A172 (cell line): ENCODE measurements around the gene CT45A9. TPM values are rescaled to one million over a fixed set of nuclear protein-coding genes. Genes with fewer than 3 reads are reported as not detected.
"Not testable (repeated sequence)": the region's sequence is repeated elsewhere in the genome, so short reads cannot be mapped to it uniquely, and the experiment has no call there.

Experiments used
- DNase-seq: peaks from one replicate; pipeline ENCODE4 v3.0.0-alpha.2; 2015; ENCODE audit warnings: low spot score
- total RNA-seq: library from RNA; depleted of rRNA; stranded (reverse); fragments of >200 nt; shearing (Covaris generic); gene quantifications from 2 replicates; pipeline ENCODE4 v1.2.3, GENCODE V29; 2014; rRNA removed

The CT45A9 gene, protein sequence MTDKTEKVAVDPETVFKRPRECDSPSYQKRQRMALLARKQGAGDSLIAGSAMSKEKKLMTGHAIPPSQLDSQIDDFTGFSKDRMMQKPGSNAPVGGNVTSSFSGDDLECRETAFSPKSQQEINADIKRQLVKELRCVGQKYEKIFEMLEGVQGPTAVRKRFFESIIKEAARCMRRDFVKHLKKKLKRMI
- total RNA-seq: not detected in 2 replicates

DNA sequence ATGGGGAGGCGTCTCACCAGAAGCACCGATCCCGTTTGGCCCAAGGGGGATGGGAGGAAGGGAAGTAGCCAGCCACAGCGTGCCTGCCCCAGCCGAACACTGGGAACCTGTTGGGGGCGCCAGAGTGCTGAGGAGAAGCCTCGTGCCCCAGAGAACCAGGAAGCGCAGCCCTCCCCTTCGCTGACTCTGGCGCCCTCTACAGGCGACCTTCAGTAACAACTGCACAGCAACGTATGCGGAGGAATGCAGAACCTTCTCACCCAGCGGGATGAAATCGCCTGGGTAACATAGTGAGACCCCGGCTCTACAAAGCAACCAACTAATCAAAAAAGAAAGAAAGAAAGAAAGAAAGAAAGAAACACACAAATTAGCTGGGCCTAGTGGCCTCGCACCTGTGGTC lies at the start of gene CT45A9:
Gene CT45A9 (minus strand): TSS at position 101 of the 400 bp plus-strand sequence. CDS start 3,751 bp downstream, outside the sequence.
- not testable (repeated sequence) for DNase-seq

DNA sequence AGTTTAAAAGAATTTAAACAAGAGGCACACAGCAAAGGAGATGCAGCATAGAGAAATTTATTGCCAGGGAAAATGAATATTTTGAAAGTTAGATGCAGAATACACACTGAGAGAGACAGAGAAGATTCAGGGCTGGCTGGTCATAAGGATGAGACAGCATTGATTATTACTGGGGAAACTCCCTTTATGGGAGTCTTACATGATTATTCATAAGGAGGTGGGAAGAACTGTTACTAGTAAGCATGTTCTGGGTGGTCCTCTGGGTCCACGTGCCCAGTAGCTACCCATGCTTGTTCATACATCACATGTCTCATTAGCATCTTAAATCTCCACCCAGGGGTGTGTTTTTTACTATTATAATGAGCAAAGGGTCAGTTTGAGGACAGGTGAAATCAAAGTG lies 48.9 kb upstream of the CT45A9 start:
- not testable (repeated sequence) for DNase-seq

DNA sequence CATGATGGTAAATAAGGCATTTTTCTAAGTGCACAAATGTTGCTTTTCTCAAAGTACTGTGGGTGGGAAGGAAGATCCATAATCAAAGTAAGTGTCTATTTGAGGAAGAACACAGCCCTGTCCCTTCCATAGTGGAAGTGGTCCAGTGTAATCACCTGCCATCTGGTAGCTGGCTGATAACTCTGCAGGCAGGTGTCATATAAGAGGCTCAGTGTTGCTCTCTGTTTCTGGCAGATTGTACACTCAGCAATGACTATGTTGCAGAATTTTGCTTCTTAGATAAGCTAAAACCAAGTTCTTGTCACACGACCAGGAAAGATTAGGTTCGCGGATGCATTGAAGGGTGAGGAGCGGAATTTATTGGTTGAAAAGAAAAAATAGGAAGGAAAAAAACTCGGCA lies 42.8 kb upstream of the CT45A9 start:
- DNase-seq: no peak

DNA sequence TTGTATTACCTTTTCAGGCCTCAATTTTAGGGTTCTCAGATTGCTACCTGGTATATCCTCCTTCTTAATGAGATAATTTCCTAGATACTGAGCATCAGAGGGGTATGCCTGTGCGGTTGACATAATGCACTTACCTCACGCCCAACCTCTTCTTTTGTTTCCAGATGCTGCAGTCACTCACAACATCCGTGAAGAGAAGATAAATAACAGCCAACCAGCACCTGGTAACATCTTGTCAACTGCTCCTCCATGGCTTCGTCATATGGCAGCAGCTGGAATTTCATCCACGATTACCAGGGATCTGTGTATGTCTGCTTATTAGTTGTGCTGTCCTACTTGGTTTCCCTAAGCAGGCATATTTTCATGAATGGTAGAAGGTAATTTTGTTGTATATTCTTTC lies 38.6 kb upstream of the CT45A9 start:
- DNase-seq: no peak

DNA sequence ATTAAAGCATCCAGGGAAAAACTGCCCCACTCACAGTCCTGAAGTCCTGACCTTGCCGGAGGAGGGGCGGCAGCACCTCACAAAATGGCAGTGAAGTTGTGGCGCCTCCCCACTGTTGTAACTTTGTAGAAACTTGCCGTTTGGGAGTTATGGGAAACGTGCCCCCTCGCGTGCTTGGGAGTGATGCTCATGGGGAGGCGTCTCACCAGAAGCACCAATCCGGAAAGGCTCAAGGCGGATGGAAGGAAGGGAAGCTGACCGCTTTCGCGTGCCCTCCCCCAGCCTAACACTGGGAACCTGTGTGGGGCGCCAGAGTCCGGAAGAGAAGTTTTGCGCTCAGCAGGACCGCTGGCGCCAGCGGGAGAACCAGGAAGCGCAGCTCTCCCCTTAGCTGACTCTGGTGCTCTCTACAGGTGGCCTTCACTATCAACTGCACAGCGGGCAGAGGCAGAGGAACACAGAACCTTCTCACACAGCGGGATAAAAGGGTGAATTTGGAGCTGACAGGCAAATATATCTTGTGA lies 21.7 kb upstream of the CT45A9 start, which contains the start of the genes CT45A10 and SAGE1:
Gene CT45A10 (minus strand): TSS at position 151 of the 524 bp plus-strand sequence. CDS start 8,100 bp downstream, outside the sequence.
Gene SAGE1 (plus strand): TSS at position 423 of the 524 bp plus-strand sequence. CDS start 2,527 bp downstream, outside the sequence.
- DNase-seq: no peak

DNA sequence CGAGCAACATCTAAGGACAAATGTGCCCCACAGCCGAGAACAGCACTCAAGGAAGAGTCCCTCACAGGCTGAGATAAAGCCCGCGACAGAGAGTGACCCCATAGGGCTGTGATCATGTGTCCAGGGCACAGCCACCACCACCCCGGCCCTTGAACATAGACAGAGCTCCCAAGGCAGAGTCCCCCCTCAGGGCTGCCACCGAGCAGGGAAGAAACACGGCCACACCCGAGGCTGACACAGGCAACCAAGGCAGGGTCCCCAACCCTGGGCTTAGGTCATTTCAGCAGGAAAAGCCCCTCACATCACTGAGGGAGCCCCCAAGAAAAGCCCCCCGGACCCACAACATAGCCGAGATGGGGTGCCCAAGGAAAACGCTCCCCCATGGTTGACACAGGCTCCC lies 21.2 kb upstream of the CT45A9 start:
- no peak for DNase-seq

DNA sequence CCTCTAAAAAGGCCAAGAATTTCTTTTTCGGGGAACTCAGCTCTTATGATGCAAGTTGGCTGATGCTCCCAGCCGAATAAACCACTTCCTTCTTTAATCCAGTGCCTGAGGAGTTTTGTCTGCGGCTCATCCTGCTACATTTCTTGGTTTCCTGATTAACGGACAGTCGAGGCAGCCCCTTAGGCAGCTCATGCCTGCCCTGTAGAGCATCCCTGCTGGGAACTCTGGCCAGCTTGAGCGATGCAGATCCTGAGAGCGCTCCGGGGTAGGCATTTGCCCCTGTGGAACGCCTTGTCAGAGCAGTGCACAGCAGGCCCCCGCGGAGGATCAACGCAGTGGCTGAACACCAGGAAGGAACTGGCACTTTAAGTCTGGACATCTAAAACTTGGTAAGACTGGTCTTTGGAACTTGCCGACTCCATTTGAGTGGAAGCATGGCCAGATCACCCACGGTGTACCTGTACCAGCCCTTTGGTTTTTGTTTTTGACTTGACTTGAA lies 18.5 kb upstream of the CT45A9 start:
- DNase-seq: no peak

DNA sequence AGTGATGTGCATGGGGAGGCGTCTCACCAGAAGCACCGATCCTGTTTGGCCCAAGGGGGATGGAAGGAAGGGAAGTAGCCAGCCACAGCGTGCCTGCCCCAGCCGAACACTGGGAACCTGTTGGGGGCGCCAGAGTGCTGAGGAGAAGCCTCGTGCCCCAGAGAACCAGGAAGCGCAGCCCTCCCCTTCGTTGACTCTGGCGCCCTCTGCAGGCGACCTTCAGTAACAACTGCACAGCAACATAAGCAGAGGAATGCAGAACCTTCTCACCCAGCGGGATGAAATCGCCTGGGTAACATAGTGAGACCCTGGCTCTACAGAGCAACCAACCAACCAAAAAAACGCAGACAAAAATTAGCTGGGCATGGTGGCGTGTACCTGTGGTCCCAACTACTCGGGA lies 17.4 kb upstream of the CT45A9 start:
- peak; percentile 2 for DNase-seq

DNA sequence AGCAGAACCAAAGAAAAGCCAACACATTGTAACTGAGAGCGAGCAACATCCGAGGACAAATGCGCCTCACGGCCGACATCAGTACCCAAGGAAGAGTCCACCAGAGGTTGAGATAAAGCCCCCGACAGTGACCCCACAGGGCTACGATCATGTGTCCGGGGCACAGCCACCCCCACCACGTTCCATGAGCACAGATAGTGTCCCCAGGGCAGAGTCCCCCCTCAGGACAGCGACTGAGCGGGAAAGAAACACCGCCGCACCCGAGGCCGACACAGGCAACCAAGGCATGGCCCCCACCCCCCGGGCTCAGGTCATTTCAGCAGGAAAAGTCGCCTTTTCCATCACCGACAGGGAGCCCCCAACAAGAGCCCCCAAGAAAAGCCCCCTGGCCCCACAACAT lies 16.6 kb upstream of the CT45A9 start:
- DNase-seq: not testable (repeated sequence)

DNA sequence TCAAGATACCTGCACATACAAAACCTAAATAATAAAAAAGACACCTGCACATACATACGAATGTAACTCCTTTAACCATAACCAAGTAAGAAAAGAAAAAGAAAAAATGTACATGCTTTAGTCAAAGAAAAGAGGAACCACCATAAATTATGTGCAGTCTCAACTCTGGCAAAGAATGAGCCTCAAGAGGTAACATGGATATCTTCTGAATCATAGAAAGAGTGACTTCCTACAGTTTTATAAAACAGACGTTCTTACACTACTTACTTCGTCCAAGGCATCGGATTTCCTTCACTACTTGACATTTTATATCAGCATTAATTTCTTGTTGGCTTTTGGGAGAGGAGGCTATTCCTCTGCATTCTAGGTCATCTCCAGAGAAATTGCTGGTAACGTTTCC lies 11.1 kb upstream of the CT45A9 start:
- not testable (repeated sequence) for DNase-seq

DNA sequence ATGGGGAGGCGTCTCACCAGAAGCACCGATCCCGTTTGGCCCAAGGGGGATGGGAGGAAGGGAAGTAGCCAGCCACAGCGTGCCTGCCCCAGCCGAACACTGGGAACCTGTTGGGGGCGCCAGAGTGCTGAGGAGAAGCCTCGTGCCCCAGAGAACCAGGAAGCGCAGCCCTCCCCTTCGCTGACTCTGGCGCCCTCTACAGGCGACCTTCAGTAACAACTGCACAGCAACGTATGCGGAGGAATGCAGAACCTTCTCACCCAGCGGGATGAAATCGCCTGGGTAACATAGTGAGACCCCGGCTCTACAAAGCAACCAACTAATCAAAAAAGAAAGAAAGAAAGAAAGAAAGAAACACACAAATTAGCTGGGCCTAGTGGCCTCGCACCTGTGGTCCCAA lies 17.2 kb downstream of the CT45A9 start, which contains the start of gene CT45A8:
Gene CT45A8 (minus strand): TSS at position 101 of the 400 bp plus-strand sequence. CDS start 3,755 bp downstream, outside the sequence.
- DNase-seq: not testable (repeated sequence)

DNA sequence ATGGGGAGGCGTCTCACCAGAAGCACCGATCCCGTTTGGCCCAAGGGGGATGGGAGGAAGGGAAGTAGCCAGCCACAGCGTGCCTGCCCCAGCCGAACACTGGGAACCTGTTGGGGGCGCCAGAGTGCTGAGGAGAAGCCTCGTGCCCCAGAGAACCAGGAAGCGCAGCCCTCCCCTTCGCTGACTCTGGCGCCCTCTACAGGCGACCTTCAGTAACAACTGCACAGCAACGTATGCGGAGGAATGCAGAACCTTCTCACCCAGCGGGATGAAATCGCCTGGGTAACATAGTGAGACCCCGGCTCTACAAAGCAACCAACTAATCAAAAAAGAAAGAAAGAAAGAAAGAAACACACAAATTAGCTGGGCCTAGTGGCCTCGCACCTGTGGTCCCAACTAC lies 34.4 kb downstream of the CT45A9 start, which contains the start of gene CT45A7:
Gene CT45A7 (minus strand): TSS at position 101 of the 400 bp plus-strand sequence. CDS start 3,747 bp downstream, outside the sequence.
- not testable (repeated sequence) for DNase-seq

DNA sequence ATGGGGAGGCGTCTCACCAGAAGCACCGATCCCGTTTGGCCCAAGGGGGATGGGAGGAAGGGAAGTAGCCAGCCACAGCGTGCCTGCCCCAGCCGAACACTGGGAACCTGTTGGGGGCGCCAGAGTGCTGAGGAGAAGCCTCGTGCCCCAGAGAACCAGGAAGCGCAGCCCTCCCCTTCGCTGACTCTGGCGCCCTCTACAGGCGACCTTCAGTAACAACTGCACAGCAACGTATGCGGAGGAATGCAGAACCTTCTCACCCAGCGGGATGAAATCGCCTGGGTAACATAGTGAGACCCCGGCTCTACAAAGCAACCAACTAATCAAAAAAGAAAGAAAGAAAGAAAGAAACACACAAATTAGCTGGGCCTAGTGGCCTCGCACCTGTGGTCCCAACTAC lies 51.7 kb downstream of the CT45A9 start, which contains the start of gene CT45A2:
Gene CT45A2 (minus strand): TSS at position 101 of the 400 bp plus-strand sequence. CDS start 3,747 bp downstream, outside the sequence.
- DNase-seq: not testable (repeated sequence)

Other genes starting within 250 kb of the CT45A9 start
- not detected in 2 replicates for gene CT45A1, start 158.2 kb downstream of the CT45A9 start, total RNA-seq
- not detected in 2 replicates for gene CT45A3, start 103.6 kb downstream of the CT45A9 start, total RNA-seq
- not detected in 2 replicates for gene CT45A5, start 86.3 kb downstream of the CT45A9 start, total RNA-seq
- gene CT45A6, start 69.0 kb downstream of the CT45A9 start, total RNA-seq: not detected in 2 replicates
- not detected in 2 replicates for gene CT45A2, start 51.8 kb downstream of the CT45A9 start, total RNA-seq
- gene CT45A7, start 34.5 kb downstream of the CT45A9 start, total RNA-seq: not detected in 2 replicates
- gene CT45A8, start 17.3 kb downstream of the CT45A9 start, total RNA-seq: not detected in 2 replicates
- gene CT45A10, start 21.6 kb upstream of the CT45A9 start, total RNA-seq: not detected in 2 replicates
- not detected in 2 replicates for gene SAGE1, start 21.9 kb upstream of the CT45A9 start, total RNA-seq
- 9.5 and 11.3 TPM in 2 replicates for gene MMGT1, start 102.2 kb upstream of the CT45A9 start, total RNA-seq
- gene SLC9A6, start 113.6 kb upstream of the CT45A9 start, total RNA-seq: 6.8 and 12.2 TPM in 2 replicates